Astrocyte (in vitro differentiated cells and primary cell): ENCODE measurements around the gene SLC12A3.

ENCODE experiments used
- EZH2 ChIP-seq: IDR thresholded peaks from 2 replicates; pipeline ENCODE4 v1.6.1; 2012; ENCODE audit warnings: mild to moderate bottlenecking, low read length, inconsistent platforms; ENCODE audit not compliant: insufficient read depth
- TF ChIP-seq, protein P1 (sequence below): IDR thresholded peaks from 2 replicates; pipeline ENCODE4 v1.5.1; 2011; ENCODE audit warnings: low read depth, mild to moderate bottlenecking, inconsistent platforms, low read length, moderate library complexity; ENCODE audit not compliant: insufficient read depth

DNA sequence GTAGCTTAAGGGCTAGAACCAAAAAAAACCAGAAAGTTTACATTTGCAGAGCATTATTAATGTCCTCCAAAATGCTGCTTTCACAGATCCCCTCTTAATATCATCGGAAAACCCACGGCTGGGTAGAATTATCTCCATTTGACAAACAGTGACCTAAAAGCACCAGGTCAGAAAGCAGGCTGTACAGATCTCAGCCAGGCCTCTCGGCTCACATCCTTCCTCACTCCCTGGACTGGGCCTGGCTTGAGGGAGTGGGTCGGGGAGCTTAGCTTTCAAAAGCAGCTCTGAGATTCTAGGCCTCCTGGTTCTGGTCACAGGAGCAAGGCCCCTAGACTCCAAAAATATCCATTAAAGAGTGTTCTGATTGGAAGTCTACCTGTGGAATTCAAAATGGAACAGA is 9.1 kb upstream of the SLC12A3 start:
- TF ChIP-seq, protein P1, sequence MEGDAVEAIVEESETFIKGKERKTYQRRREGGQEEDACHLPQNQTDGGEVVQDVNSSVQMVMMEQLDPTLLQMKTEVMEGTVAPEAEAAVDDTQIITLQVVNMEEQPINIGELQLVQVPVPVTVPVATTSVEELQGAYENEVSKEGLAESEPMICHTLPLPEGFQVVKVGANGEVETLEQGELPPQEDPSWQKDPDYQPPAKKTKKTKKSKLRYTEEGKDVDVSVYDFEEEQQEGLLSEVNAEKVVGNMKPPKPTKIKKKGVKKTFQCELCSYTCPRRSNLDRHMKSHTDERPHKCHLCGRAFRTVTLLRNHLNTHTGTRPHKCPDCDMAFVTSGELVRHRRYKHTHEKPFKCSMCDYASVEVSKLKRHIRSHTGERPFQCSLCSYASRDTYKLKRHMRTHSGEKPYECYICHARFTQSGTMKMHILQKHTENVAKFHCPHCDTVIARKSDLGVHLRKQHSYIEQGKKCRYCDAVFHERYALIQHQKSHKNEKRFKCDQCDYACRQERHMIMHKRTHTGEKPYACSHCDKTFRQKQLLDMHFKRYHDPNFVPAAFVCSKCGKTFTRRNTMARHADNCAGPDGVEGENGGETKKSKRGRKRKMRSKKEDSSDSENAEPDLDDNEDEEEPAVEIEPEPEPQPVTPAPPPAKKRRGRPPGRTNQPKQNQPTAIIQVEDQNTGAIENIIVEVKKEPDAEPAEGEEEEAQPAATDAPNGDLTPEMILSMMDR = no peak
- TF ChIP-seq EZH2 = no peak
